GM19023 (cell line): Measurements from ENCODE around the gene SH3GL1.
A peak's percentile ranks its signal among the peaks of the same experiment; 100 is the strongest.

Experiments used
- ATAC-seq: cut with Tn5 transposase; IDR thresholded peaks from one replicate; pipeline ENCODE4 v1.9.1; 2021; ENCODE audit warnings: mild to moderate bottlenecking, moderate library complexity; ENCODE audit not compliant: unreplicated experiment

SH3GL1 gene

DNA sequence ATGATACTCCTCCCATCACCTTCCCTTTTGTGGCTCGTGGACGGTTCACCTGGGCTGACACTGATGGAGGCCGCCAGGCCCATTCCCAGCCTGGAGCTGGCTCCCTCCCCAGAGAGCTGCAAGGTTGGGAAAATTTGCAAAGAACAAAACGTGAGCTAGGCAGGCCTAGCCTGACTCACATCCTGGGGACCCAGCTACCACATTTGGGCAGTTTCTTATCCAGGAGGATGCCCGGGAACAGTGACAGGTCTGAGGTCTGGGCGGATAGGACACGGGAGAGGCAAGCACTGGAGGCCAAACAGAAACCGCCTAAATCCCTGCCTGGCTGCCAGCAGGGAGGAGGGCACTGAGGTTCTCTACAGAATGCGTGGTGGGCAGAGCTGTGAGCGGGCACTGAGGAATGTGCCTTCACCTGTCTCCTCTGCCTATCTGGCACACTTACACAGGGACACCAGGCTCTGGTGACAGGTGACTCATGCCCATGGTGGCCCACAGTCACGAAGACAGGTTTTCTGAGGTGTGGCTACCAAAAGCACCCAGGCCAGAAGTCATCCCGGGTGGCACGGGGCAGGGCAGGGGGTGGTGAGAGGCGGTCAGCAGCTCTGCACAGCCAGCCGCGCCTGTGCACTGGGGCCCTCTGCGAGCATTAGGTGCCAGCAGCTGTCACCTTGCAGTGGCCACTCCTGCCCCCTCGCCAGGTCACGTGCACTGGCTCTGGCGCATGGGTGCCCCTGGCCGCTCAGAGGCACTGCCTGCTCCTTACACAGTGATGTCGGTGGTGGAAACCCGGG is 23.2 kb downstream of the SH3GL1 start:
- ATAC-seq, result no peak

DNA sequence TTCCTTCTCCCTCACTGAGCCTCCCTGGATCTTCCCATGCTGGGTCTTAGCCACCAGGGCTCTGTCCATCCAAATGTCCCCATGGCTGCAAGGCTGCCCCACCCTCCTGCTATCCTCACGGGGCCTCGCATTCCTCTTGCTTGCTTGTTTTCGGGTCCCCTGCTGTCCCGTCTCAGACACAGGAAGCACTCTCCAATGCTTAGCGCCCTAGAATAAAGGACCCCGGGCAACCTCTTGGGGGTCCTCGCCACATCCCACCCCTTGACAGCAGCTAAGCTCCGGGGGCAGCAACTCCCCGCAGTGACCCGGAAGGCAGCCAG is 23.7 kb downstream of the SH3GL1 start:
- no peak for ATAC-seq

DNA sequence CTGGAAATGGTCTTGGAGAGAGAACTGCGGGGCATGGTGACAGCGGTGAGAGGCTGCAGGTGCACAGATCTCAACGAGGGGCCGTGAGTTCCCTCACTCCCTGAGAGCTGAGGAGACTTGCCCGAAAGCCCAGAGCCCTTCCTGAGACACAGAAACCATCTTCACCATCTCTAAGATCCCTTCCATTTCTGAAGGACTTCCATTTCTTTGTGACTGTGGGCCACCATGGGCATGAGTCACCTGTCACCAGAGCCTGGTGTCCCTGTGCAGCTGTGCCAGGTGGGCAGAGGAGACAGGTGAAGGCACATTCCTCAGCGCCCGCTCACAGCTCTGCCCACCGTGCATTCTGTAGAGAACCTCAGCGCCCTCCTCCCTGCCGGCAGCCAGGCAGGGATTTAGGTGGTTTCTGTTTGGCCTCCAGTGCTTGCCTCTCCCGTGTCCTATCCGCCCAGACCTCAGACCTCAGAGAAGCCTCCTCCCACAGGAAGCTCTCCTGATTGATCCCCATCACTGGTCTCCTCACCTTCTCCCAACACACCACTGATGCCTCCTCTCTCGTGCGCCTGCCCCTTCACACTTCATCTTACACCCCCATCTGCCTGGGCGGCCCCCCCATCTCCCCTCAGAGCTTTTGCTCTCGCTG is 24.2 kb downstream of the SH3GL1 start:
- no peak for ATAC-seq

DNA sequence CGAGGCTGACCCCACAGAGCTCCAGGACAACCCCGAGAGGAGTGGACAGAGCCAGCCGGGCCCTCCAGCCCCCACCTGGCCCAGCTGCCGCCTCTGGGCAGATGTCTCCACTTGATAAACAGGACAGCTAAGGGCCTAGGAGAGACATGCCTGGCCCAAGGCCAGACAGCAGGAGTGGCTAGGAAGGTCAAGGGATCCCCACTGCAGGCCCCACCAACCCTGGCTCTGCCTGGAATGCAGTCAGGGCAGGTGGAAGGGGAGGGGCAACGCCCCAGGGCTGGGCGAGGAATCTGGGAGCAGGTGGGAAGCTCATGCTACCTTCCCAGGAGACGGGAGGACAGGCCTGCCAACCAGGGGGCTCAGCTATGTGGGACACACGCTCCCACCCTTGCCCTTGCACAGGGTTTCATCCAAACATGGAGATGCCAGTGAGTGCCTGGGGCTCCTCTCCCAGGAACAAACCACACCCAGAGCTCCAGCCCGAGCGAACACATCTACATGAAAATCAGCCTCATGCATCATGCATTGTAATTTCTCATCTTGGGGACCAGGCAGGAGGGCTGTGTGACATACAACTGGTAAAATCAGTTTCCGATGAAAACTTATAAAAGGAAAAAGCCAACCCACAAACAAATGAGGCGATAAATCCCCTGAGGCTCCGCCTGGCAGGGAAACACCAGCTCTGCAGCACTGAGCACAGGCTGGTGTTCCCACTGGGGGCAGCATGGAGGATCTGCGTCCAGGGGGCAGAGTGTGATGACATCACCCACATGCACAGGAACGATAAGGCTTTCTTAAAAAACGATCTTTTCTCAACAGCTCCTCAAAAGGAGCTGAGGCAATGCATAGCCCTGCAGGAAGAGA is 25.0 kb downstream of the SH3GL1 start:
- no peak for ATAC-seq

DNA sequence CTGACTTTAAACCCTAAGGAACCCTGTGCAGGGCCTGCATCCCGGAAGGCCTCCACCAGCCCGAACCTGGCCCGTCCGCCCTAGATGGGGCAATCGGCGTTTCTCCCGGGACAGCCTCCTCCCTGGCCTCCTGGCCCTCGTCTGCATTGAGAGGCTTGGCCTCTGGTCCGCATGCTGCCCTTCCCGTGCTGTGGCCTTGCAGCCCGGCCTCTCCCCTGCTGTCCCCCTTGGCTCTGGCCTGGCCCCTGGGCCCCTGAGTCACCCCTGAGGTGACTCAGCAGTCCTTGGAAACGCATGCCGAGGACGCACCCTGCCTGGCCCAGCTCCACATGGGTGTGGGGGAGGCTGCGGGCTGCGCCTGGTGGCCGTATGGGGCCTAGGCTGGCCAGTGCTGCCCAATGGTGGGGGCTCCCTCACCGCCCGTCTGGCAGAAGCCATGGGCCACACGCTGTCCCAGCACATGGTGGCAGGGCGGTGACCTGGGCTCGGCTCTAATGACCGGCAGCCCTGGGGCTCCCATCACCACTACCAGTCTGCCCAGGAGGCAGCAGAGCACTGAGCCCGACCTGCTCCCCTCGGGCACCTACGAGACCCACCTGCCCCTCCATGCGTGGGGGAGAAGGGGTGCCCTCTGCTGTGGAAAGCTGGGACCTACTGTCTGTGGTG is 25.7 kb downstream of the SH3GL1 start:
- ATAC-seq, result no peak

DNA sequence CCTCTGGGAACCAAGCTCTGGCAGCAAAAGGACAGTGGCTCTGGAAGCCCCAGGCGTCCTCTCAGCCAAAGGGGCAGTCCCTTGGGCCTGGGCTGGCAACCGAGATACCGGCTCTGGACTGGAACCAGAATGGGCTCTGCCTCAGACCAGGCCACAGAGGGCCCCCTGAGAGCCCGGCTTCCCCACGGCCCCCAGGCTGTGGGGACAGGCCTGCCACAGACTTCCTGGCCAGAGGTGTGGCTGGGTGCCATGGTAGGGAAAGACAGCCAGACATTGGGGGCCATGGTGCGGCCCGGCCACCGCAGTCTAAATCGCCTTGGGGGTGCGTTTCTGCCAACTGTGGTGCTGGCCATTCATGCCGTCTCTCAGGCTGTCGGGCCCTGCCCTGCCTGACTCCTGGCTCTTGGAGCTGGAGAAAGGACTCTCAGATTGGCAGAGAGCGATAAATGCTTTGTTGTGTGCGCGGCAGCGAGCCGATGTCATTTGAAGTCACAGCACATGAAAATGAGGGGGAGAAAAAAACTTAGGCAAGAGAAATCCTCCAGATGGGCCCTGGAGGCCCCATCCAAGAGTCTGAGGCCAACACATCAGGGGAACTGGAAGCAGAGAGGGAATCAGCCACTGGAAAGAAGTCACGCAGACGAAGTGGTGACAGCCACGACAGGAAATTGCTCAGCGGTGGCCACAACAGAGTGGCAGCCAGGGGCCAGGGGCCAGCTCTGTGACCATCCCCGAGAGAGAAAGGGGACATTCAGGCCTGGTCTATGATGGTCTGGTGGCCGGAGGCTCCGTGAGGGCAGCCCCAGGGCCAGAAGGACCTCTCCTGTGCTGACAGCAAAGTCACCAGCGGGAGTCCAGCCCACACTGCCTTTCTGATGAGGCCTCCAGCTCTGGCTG is 26.5 kb downstream of the SH3GL1 start:
- no peak for ATAC-seq

DNA sequence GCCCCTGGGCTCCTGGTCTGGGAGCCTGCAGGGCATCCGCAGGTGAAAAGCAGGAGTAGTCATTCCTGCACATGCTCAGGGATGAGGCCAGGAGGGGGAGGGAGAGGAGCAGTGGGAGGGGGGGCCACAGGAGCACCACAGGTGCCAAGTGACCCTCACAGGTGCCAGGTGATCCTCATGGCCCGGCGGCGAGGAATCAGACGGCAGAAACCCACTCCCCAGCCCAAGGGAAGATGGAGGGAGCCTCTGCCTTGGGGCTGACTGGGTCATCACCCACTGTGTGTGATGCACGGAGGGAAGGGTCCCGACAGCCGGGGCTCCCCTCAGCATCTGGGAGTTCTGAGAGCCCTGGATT is 27.4 kb downstream of the SH3GL1 start:
- ATAC-seq, result no peak

DNA sequence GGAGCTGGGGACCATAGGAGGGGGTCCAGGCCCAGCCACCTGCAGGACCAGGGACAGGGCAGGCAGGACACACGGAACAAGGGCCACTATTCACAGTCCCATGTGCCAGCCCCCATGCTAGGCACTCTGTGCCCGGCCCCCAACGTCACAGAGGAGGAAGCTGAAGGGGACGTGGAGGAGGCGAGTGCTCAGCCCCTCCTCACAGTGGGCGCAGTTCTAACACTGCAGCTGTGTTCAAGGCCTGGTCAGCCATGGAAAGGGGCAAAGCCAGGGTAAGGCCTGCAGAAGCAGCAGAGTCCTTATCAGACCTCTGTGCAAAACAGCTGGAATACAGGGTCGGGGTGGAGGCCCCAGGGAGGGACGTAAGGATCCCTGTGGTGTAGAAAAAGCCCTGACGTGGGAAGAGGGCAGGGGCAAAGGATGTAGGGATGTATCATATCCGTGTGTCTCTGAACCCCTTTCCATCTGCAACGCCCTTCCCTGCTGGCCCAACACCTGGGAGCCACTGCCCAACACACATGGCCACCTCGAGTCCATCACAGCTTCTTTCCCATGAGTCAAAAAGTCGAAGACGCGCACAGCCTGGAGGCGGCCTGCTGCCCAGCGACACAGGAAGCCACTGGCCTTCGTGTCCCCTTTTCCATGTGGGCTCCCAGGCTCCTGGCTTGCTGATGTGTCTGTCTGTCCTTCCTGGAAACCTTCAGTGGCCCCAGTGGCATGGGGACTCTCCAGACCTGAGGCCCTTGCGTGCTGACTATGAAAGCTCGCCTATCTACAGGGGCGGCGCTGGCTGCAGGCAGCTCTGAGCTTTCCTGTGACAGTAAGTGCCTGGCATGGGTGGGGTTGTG is 28.0 kb downstream of the SH3GL1 start:
- ATAC-seq, result no peak

DNA sequence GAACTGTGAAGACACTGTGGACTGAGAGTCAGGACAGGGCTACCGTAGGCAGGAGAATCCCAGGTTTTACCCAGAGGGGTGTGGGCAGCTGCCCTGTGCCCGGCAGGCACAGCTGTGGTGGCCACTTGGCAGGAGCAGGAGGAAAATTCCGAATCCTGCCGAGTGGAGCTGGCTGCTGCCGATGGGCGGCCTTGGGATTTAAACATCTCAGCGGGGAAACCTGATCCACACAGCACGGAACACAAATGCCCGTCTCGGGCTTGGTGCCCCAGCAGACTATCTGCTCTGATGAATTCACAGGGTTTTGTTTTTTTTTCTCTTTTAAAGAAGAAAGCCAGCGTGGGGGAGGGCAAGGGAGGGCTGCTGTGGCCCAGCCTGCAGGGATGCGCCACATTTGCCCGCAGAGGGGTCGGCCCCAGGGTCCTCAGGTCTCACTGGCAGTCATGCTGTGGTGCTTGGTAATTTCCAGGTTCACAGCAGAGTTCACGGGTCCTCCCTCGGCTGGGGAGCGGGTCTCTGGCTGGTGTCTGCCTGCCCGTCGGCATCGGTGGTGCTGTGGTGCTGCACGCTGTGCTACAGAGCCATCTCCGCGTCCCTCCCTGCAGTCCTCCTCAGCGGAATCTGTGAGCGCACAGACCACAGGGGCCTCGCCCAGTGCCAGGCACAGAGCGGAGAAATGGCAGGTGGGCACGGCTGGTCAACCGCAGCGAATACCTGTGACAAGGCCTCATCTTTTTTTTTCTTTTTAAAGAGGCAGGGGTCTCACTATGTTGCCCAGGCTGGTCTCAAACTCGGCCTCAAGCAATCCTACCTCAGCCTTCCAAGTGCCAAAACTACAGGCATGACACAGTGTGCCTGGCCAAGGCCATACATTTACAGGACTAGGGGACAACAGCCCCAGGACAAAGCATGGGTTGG is 28.8 kb downstream of the SH3GL1 start:
- no peak for ATAC-seq

DNA sequence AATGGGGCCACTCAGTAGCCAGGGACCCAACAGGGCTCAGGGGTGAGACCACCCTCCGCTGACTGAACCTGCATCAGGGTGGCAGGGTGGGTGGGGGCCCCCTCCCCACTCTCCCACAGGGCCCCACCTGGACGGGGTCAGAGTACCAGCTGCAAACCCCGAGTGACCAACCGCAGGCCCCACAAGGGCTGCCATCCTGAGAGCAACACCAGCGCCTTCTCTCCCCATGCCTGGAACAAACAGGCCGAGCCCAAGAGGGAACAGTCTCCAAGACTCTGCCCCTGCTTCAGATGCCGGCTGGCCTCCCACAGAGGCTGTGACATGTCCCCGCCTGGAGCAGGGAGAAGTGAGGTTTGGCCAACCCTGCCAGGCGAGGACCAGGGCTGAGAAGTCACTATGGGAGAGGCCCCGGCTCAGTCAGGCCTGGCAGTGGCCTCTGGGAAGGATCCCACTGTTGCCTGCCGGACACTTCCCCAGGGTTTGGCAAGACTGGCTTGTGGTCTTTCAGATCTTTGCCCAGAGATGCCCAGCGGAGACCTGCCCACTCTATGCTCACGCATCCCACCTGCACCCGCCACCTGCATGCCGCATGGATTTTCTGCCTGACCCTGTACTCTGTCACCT is 29.8 kb downstream of the SH3GL1 start:
- ATAC-seq, result no peak

DNA sequence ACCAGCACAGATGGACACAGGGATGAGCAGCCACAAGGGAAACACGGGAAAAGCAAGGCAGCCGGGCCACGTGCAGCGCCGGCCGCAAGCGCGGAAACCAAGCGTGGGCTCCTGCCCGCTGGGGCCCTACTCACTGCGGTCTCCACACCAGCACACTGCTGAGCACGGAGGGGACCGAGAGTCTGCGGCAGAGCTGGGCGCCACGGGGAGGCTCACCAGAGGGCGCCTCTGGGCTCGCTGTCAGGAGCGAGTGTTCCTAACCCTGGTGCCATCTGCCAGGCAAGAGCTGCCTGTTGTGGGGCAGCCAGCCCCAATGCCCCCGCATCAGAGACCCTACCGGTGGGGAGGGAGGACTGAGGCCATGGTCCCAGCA is 30.5 kb downstream of the SH3GL1 start:
- ATAC-seq, result peak; percentile 47

DNA sequence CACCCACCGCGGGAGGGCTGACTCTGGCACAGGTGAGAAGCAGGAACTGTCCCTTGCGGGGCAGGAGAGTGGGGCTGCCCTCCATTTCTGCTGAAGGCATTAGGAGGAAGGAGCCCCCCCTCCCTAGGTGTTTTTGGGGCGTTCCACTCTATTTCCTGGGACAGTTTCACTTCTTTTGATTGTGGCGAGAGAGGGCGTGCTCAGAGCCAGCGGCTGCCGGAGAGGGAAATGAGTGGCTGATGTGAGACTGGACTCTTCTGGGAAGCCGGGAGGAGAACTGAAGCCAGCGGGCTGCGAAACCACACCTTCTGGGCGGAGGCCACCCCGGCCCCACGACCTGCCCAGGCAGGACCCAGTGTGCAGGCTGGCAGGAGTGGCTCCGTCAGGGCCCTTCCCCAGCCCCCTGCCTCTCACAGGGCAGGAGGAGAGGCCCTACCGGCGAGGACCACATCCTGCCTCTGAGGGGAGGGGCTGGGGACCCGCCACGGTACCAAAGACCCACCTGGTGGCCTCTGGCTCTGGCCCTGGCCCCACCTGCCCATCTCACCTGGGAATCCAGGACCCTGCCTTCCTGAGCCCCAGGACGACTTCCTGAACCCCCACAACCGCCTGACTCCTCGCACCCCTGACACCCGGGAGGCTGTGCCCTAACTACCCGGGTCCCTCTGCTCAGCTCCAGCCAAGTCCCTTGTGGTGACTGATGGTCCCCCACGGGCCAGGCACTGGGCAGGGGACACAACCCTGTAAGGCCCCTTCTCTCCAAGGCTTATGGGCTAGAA is 31.0 kb downstream of the SH3GL1 start:
- peak; percentile 49 for ATAC-seq

DNA sequence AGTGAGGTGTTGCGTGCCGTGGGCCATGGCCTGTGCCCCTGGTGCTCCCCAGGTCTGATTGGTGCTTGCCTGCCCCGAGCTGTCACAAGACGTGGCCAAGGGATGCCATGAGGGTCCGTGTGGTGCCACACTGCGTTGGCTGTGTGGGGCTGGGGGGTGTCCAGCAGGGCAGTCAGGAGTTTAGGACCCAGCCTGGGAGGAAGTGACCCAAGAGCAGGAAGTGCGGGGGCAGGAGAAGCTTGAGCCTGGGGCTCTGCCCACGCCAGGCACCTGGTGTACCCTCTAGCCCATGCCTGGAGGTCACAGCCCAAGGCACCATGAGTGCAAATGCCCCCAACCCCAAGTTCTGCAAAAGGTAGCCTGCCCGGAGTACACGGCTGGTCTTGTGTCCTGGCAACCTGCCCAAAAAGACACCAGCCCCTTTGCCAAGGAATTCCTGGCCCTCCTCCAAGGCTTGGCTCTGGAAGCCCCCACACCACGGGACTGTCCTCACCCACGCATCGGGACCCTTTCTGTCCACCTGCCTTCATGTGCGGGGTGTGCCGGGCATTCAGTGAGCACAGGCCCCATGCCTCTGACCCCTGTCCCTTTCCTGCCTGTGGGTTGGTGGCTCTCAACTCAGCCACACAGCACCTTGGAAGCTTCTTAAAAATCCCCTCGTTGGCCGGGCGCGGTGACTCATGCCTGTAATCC is 32.1 kb downstream of the SH3GL1 start:
- ATAC-seq, result no peak

DNA sequence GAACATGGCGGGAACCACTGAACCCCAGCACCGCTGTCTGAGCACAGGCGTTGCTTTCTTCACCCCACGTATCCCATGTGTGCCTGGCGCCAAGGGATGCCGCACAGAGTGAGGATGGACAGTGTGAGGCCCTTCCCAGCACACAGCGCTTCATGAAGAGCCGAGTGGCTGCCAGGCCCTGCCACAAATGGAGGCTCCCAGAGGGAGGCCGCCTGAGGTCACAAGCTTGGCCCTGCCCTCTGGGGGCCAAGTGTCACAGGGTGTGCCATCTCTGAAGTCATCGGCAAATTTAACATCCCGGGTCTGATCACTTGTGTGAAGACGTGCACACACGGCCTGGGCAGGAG is 32.6 kb downstream of the SH3GL1 start:
- no peak for ATAC-seq

DNA sequence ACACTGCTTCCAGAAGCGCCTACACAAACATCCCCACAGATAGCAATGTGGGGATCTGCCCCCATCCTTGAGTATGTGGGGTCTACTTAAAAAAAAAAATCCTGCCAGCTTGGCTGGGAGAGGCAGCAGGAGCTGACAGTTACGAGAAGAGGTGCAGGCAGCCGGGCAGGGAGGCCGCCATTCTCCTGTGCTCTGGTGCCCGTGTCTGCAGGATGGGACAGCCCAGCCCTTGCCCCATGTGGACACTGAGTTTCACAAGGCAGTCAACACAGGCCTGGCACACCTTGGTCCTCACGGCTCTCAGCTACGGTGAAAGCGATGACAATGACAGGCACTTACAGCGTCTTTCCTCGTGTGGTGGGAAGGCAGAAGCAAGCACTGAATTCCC is 33.0 kb downstream of the SH3GL1 start:
- no peak for ATAC-seq

DNA sequence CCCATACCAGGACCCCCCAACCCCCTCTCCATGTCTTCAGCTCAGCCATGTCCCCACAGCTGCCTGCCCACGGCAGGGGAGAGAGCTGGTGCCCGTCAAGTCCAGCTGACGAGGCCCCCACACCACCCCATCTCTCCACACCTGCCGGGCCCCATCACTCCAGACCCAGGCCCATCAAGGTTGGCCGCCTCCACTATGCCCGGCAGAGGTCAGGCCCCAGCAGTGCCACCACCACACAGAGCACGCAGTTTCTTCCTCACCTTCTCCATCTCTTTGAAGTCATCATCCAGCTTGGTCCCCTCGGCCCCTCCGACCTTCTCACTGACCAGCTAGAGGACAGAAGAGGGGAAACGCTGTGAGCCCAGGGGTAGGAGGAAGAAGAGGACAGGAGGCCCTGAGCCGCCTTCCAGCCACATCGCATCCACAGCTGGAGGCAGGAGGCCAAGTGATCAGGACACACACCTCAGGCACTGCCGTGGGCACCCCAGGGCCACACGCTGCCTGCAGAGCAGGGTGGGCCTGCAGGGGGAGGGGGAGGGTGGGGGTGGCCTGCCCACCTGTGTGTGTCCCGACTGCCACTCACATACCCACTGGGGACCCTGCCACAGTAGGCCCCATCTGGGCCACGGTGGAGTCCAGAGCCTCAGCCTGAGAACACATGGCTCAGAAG is 33.5 kb downstream of the SH3GL1 start:
- no peak for ATAC-seq
